GM12878 (cell line): ENCODE results near the gene DCTN2. TPM values are rescaled to one million over a fixed set of nuclear protein-coding genes. Genes with fewer than 3 reads are reported as not detected.

Experiments used
- ATAC-seq: fragments of 200-7000 bp; cut with Tn5 transposase; 3 replicates; pipeline ENCODE4 v1.9.1; 2020; ENCODE audit warnings: mild to moderate bottlenecking, moderate library complexity
- BruUV-seq: library from RNA; stranded (reverse); fragments of 400-500 nt; replicated peaks from 2 replicates; lab custom pipeline; 2021; lab: Mats Ljungman, UMichigan
- CTCF ChIA-PET: fragments of 300-600 bp; sonication (Branson Sonifier 250); formaldehyde crosslinking; extraction: SDS; loops from one replicate; lab custom pipeline; 2021; ENCODE audit warnings: inconsistent platforms; lab: Yijun Ruan, JAX
- POLR2A ChIA-PET: fragments of 350-600 bp; formaldehyde crosslinking; extraction: SDS; loops from one replicate; lab custom pipeline; 2021; ENCODE audit warnings: inconsistent platforms; lab: Charles Lee
- RAD21 ChIA-PET: fragments of 300-600 bp; sonication (Branson Sonifier 250); formaldehyde crosslinking; loops from one replicate; lab custom pipeline; 2023; ENCODE audit warnings: antibody characterized with exemption; ENCODE audit not compliant: unreplicated experiment; lab: Charles Lee
- SMC1A ChIA-PET: fragments of 300-600 bp; sonication (Branson Sonifier 250); formaldehyde crosslinking; loops from one replicate; lab custom pipeline; 2023; ENCODE audit not compliant: unreplicated experiment, uncharacterized antibody; lab: Charles Lee
- DNase-seq: peaks from one replicate; pipeline ENCODE4 v3.0.0-alpha.2; 2011; ENCODE audit warnings: low read depth, low spot score
- FAIRE-seq: peaks from 3 replicates; lab custom pipeline; 2011; peaks lifted over from hg19 to GRCh38; lab: Jason Lieb, UNC
- H2AFZ ChIP-seq: 2 replicates; pipeline ENCODE4 v1.6.0; 2011; ENCODE audit warnings: low read depth, low read length, control low read depth; ENCODE audit not compliant: control insufficient read depth
- H3K27ac ChIP-seq: 2 replicates; pipeline ENCODE4 v1.5.1; 2011; ENCODE audit warnings: control low read depth; ENCODE audit not compliant: control insufficient read depth, insufficient read depth
- H3K27me3 ChIP-seq, 2 experiments: replicated peaks in 1 of 2; 2 replicates each; pipeline versions ENCODE4 v1.6.0 to v1.6.1; 2011; ENCODE audit warnings: low read length in 1 of 2; ENCODE audit not compliant: control insufficient read depth in 2 of 2, insufficient read depth in 2 of 2
- H3K36me3 ChIP-seq, 2 experiments: 2 replicates each; pipeline ENCODE4 v1.5.1; 2011; ENCODE audit warnings: low read length in 1 of 2; ENCODE audit not compliant: control insufficient read depth in 2 of 2, insufficient read depth in 2 of 2
- H3K4me1 ChIP-seq: 2 replicates; pipeline ENCODE4 v1.6.1; 2011; ENCODE audit warnings: mild to moderate bottlenecking, low read length, moderate library complexity, mixed read lengths; ENCODE audit not compliant: control insufficient read depth, insufficient read depth
- H3K4me2 ChIP-seq: 2 replicates; pipeline ENCODE4 v1.6.0; 2011; ENCODE audit warnings: control low read depth; ENCODE audit not compliant: control insufficient read depth, insufficient read depth
- H3K4me3 ChIP-seq: fragments of 200-600 bp; sonication (generic); 2 replicates; pipeline ENCODE4 v1.5.1; 2016
- H3K79me2 ChIP-seq: 2 replicates; pipeline ENCODE4 v1.6.0; 2011; ENCODE audit warnings: low read length; ENCODE audit not compliant: control insufficient read depth, insufficient read depth
- H3K9ac ChIP-seq: 2 replicates; pipeline ENCODE4 v1.8.0; 2011; ENCODE audit warnings: low read length, control low read depth, mixed read lengths; ENCODE audit not compliant: control insufficient read depth, insufficient read depth
- H3K9me3 ChIP-seq: replicated peaks from 3 replicates; pipeline ENCODE4 v1.5.1; 2011; ENCODE audit warnings: mild to moderate bottlenecking, low read length; ENCODE audit not compliant: control insufficient read depth, insufficient read depth
- H4K20me1 ChIP-seq: 2 replicates; pipeline ENCODE4 v1.6.0; 2011; ENCODE audit not compliant: control insufficient read depth, insufficient read depth
- CBX3 ChIP-seq: fragments of 200-600 bp; sonication (generic); IDR thresholded peaks from 2 replicates; pipeline ENCODE4 v1.6.1; 2016; ENCODE audit warnings: low read depth, borderline replicate concordance
- CHD1 ChIP-seq: IDR thresholded peaks from 2 replicates; pipeline ENCODE4 v1.6.1; 2012; ENCODE audit warnings: low read depth, low read length, improper control_type of control experiment
- EGR1 ChIP-seq, 2 experiments: IDR thresholded peaks; 1 replicate in 1 of 2; 2 replicates in 1 of 2; pipeline ENCODE4 v1.6.1; 2011 to 2012; ENCODE audit warnings: low read depth in 2 of 2, low read length in 2 of 2, borderline replicate concordance in 1 of 2, mild to moderate bottlenecking in 1 of 2, moderate library complexity in 1 of 2
- IRF4 ChIP-seq: IDR thresholded peaks from 2 replicates; pipeline ENCODE4 v1.6.1; 2011; ENCODE audit warnings: low read depth, low read length
- MTA2 ChIP-seq: fragments of 450-650 bp; IDR thresholded peaks from 2 replicates; pipeline ENCODE4 v1.6.1; 2016; ENCODE audit warnings: low read depth, mild to moderate bottlenecking, moderate library complexity
- NFIC ChIP-seq: IDR thresholded peaks from 2 replicates; pipeline ENCODE4 v1.6.1; 2012; ENCODE audit warnings: low read depth, mild to moderate bottlenecking, inconsistent platforms, low read length, moderate library complexity
- RAD51 ChIP-seq: fragments of 450-650 bp; IDR thresholded peaks from 2 replicates; pipeline ENCODE4 v1.6.1; 2016; ENCODE audit warnings: moderate library complexity, mild to moderate bottlenecking, inconsistent platforms
- RB1 ChIP-seq: fragments of 450-650 bp; formaldehyde crosslinking; IDR thresholded peaks from 2 replicates; pipeline ENCODE4 v1.6.1; 2017; ENCODE audit warnings: mild to moderate bottlenecking, borderline replicate concordance
- RCOR1 ChIP-seq: conservative IDR thresholded peaks from 2 replicates; pipeline ENCODE4 v1.6.1; 2012; ENCODE audit warnings: low read depth, low read length, improper control_type of control experiment
- SMARCA5 ChIP-seq: fragments of 450-650 bp; IDR thresholded peaks from 2 replicates; pipeline ENCODE4 v1.6.1; 2017; ENCODE audit warnings: mild to moderate bottlenecking
- SMC3 ChIP-seq: IDR thresholded peaks from 2 replicates; pipeline ENCODE4 v1.6.1; 2011; ENCODE audit warnings: low read length, improper control_type of control experiment, borderline replicate concordance
- SRF ChIP-seq, 2 experiments: IDR thresholded peaks; 2 replicates each; pipeline ENCODE4 v1.6.1; 2011; ENCODE audit warnings: low read depth in 2 of 2, low read length in 2 of 2, mild to moderate bottlenecking in 1 of 2, moderate library complexity in 1 of 2
- TCF7 ChIP-seq: IDR thresholded peaks from 2 replicates; pipeline ENCODE4 v1.6.1; 2014; ENCODE audit warnings: antibody characterized with exemption, borderline replicate concordance
- ZBTB40 ChIP-seq: fragments of 450-650 bp; IDR thresholded peaks from 2 replicates; pipeline ENCODE4 v1.6.1; 2016; ENCODE audit warnings: mild to moderate bottlenecking, moderate library complexity, borderline replicate concordance
- ZNF592 ChIP-seq: fragments of 450-650 bp; IDR thresholded peaks from 2 replicates; pipeline ENCODE4 v1.6.1; 2017; ENCODE audit warnings: mild to moderate bottlenecking, moderate library complexity
- WGBS: methylation state at CpG from one replicate; pipeline ENCODE4 v1.1.6; 2016; ENCODE audit warnings: low lambda C conversion rate; ENCODE audit not compliant: insufficient replicate concordance, insufficient coverage; ENCODE audit errors: missing lambda C conversion rate; 5-methylcytosine and 5-hydroxymethylcytosine counted together
- in situ Hi-C: fragments of 300-500 bp; cut with MboI; formaldehyde crosslinking; loops from 9 replicates; pipeline ENCODE4 v1.14.3; 2018; ENCODE audit warnings: mixed read lengths
- intact Hi-C: fragments of 100-400 bp; cut with micrococcal nuclease; formaldehyde crosslinking; loops from one replicate; pipeline ENCODE4 v1.14.2; 2022; ENCODE audit not compliant: unreplicated experiment
- polyA plus RNA-seq, 11 experiments: library from polyadenylated mRNA; depleted of rRNA in 4 of 11; unstranded in 6 of 11; stranded (reverse) in 5 of 11; fragments of >200 nt; fragmentation: Nextera tagmentation in 4 of 11; fragmentation: Illumina TruSeq in 1 of 11; extraction: Ambion mirVana in 4 of 11; extraction: Trizol in 1 of 11; gene quantifications; 1 replicate in 1 of 11; 2 replicates in 10 of 11; pipeline versions ENCODE4 v1.2.1 to v1.2.3, GENCODE V29; 2011 to 2016; ENCODE audit warnings: inconsistent platforms in 2 of 11, missing spikeins in 2 of 11, low read depth in 1 of 11
- total RNA-seq, 4 experiments: library from RNA; depleted of rRNA in 3 of 4; stranded (reverse); fragments of >200 nt in 3 of 4; fragmentation: Illumina TruSeq in 1 of 4; extraction: Trizol in 1 of 4; gene quantifications; 2 replicates each; pipeline versions ENCODE4 v1.2.1 to v1.2.3, GENCODE V29; 2013 to 2021

DCTN2 gene
- total and polyA plus RNA-seq, 10 of the 15 experiments (the other 5 are each of a cell fraction or from before 2014, with no cell fraction given): 32.3 to 171 (median 100) TPM

- no peak for TF ChIP-seq ZBTB40
- no peak for TF ChIP-seq RB1
These were observed 34.8 kb upstream of the DCTN2 start (continued) for GRCh38 chr12:57581802-57582201.

- Histone ChIP-seq H3K4me2 (no peak overlapping the region), H3K27ac (no peak overlapping the region), H3K4me3 (no peak overlapping the region), H3K79me2 (no peaks in the 10 kb centered on the region), H3K27me3 (no peaks in the 10 kb centered on the region; a peak in 2 of 4 replicates), H3K9ac (no peak overlapping the region), H3K9me3 (no peaks in the 10 kb centered on the region), H3K4me1 (no peaks in the 10 kb centered on the region), H2AFZ (no peak overlapping the region), H3K36me3 (no peaks in the 10 kb centered on the region), H4K20me1 (no peaks in the 10 kb centered on the region)
- RAD21 ChIA-PET: interaction anchor here (0.9 to 1.1 kb wide), 2 partner anchors 53 to 162 kb away, joined by 3 read pairs; partner anchors contain the start of gene B4GALNT1
- 32% methylated on average over 4 of the region's 4 CpGs for WGBS
- SMC1A ChIA-PET: interaction anchor here (1.2 to 4.2 kb wide), 3 partner anchors 40 to 122 kb away, joined by 3 to 16 read pairs (median 6); no protein-coding TSS in a partner anchor
- in situ Hi-C loops (no loop called here), intact Hi-C loops (loop anchor here (10.0 kb wide), 1 partner anchor 324 kb away; no protein-coding TSS in a partner anchor)
- no TSS peak for BruUV-seq
- FAIRE-seq (no peak), DNase-seq (no peak), ATAC-seq (no peak)
- POLR2A ChIA-PET: interaction anchor here (0.6 to 1.1 kb wide), 2 partner anchors 35 to 1084 kb away, joined by 3 read pairs; no protein-coding TSS in a partner anchor
- CTCF ChIA-PET: interaction anchor here (1.3 to 7.8 kb wide), 6 partner anchors 27 to 125 kb away, joined by 3 to 119 read pairs (median 22); partner anchors contain the start of genes GLI1 and INHBE
- TF ChIP-seq TCF7: no peak
- no peak for TF ChIP-seq ZNF592
- TF ChIP-seq IRF4: no peak
- no peak for TF ChIP-seq CHD1
- TF ChIP-seq EGR1 (IDR thresholded peaks at IDR 0.05; ENCODE audit: borderline replicate concordance in 1 of 2, low read depth in 2 of 2, low read length in 2 of 2): no peak
- no peak for TF ChIP-seq CBX3
- TF ChIP-seq RAD51: no peak
- TF ChIP-seq NFIC: no peak
- no peak for TF ChIP-seq MTA2
- TF ChIP-seq SMARCA5: no peak
- no peak for TF ChIP-seq RCOR1
- TF ChIP-seq SMC3: no peak
- TF ChIP-seq SRF (IDR thresholded peaks at IDR 0.05; ENCODE audit: low read depth in 2 of 2, low read length in 2 of 2): no peak
These were observed 33.4 kb upstream of the DCTN2 start for GRCh38 chr12:57580466-57580795.
